Activated CD4-positive, alpha-beta T cell treated with anti-CD3 and anti-CD28 coated beads for 24 hours (primary cell): ENCODE data around the gene CNGB1.
A peak's percentile ranks its signal among the peaks of the same experiment; 100 is the strongest.
"Not testable (repeated sequence)": the region's sequence is repeated elsewhere in the genome, so short reads cannot be mapped to it uniquely, and the experiment has no call there.

Experiments
- DNase-seq, 2 donors: peaks; one replicate each; pipeline ENCODE4 v3.0.0-alpha.2; 2020; ENCODE audit warnings: low read depth in 2 of 2

Gene CNGB1

DNA sequence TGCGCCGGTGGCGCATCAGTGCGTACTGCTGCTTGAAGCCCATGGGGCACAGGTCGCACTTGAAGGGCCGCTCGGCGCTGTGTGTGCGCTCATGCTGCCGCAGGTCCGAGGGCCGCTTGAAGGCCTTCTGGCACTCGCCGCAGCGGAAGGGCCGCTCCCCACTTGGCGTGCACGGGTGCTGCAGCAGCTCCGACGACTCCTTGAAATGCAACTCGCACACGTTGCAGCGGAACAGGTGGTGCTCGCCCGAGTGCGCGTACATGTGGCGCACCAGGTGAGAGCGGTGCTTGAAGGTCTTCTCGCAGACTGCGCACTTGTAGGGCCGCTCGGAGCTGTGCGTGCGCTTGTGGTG, 26.2 kb upstream of the CNGB1 start:
- no peak for DNase-seq

- DNase-seq, result no peak
These were observed 25.7 kb upstream of the CNGB1 start for GRCh38 chr16:57996406-57997175.

- DNase-seq, result no peak
These were observed 24.9 kb upstream of the CNGB1 start for GRCh38 chr16:57995721-57996405.

- DNase-seq, result peak in 1 of 2 donors; percentile 34
These were observed 23.9 kb upstream of the CNGB1 start for GRCh38 chr16:57994778-57995177.

DNA sequence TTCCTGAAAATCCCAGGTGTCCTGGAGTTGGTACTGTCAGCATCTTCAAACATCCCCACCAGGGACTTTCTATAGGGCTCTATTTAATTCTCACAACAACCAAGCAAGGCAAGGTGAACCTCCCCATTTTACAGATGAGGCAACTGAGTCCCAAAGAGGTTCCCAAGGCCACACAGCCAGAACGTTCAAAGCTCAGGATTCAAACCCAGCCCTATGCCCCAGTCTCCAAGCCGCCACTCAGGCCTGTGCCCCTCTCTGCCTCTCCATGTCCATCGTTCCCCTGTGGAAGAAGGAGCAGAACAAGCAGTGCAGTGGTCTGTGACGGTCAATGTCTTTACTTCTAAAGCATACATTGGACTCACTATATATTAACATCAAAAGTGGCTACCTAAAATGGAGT, 23.4 kb upstream of the CNGB1 start:
- DNase-seq, result no peak

- no peak for DNase-seq
These were observed 23.0 kb upstream of the CNGB1 start for GRCh38 chr16:57993897-57994296.

- no peak for DNase-seq
These were observed 22.5 kb upstream of the CNGB1 start for GRCh38 chr16:57993438-57993837.

DNA sequence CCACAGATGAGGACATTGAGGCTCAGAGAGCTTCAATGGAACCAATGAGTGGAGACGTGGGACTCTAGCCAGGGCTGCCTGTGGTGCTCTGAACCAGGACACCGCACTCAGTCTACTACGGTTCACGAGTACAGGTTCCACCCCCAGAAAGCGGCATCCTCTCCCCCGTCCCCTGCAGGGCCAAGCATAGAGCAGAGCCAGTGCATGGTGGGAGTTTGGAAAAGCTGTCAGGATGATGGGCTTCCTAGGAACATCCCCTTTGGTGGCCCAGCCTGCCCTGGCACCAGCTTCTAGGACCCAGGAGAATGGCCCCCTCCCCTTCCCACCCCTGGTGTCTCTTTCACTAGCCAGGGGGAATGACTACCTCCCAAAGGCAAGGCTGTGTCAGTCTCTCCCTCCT, 21.2 kb upstream of the CNGB1 start:
- no peak for DNase-seq

DNA sequence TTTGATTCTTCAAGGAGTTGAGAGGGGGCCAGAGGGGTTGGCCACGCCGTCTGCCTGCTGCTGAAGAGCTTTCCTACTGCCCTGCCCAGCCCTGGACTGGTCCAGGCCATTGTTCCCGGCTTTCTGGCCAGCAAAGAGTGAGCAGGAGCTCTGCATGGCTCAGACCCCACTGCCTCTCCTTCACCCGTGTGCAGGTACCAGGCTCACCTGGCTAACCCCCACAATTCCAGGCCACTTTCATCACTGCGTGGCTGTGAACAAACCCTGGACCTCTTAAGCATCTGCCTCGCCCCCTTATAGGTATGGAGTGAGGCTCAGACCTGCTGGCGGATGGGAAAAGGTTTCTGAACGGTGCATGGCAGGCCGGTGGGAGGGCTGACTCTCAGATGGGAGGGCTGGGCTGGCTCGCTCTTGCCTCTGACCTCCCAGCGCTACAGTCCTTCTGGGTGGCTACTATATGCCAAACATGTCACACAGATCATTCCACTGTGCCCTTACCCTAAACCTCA, 20.7 kb upstream of the CNGB1 start:
- DNase-seq, result no peak

DNA sequence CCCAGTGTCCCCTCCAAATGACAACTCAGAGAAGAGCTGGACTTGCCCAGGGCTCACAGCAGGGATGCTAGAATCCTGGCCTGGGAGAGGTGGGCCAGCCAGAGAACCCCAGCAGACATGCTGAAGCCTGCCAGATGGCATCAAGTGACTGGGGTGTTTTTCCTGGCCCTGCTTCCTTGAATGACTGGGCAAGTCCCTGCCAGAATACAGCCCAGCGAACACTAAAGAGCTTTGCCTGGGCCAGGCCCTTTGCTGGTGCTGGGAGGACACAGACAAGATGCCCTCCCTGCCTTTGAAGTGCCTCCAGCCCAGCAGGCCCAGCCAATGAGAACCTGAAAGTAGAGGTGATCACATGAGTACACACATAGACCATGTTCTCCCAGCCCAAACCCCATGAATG, 18.0 kb upstream of the CNGB1 start:
- DNase-seq, result no peak

DNA sequence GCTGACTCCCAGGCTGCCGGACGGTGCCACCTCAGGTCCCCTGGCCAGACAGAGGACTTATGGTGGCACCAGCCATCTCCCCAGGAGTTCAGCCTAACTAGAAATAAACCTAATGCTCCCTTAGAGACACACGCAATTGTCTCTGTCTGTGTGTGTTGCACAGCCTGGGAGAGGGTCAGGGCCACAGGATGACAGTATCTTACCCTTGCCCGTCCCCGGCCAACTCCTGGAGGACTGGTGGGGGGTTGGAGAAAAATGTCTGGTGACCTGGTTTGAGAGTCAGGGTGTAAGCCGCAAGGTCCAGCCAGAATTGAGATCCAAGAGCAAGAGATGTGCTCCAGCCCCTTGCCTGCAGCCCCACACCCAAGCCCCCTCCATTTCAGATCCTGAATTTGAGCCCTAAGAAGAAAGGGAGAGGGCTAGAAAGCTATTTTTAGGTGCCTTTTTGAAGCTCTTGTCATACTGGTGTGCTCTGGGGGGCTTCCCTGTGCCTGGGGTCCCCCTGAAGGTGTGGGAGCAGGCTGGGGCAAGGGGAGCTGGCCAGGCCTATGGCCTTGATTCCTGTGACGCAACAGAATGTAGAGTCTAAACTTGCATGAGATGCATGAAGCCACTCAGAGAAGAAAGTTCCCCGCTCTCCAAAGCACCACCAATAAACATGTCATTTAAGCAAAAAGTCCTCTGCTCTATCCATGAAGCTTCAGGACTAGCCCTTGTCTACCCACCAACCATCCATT, 16.7 kb upstream of the CNGB1 start:
- DNase-seq, result no peak

- DNase-seq, result no peak
These were observed 15.3 kb upstream of the CNGB1 start for GRCh38 chr16:57986196-57986595.

DNA sequence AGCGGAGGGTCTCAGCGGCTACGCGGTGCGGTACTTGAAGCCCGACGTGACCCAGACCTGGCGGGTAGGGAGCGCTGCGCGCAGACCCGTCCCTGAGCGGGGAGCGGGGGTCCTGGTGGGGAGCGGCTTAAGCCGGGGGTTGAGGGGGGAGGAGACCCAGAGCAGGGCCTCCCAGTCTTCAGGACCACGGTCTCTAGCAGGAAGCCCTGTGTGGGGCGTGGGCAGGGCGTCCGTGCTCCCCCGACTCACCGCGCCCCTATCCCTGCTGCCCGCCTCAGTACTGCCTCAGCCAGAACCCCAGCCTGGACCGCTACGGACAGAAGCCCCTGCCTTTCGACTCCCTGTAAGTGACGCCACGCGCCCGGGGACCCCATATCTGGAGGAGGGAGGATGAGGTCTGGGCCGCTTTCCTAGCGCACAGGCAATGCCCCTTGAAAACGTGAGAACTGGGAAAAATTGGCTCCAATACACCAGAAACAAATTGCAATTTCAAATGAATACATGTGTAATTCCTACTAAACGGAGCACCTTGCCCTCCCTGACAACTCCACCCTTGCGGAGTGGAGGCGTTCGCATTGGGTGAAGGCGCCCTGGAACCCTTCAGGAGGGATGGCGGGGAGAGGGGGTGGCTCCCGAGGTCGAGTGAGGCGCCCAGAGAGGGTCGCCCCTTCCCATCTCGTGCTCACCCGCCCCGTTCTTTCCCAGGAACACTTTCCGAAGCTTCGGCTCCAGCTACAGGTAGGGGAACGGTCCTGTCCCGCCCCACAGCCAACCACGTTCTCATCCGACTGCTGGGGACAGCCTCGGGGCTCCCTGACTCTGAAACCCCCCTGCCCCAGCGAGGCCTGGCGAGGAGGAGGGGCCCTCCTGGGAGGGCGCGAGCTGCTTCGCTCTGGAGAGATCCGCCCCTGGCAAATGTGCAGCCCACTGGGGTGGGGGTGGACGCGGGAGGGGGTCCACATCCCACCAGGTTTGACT, 14.6 kb upstream of the CNGB1 start:
- DNase-seq, result no peak

DNA sequence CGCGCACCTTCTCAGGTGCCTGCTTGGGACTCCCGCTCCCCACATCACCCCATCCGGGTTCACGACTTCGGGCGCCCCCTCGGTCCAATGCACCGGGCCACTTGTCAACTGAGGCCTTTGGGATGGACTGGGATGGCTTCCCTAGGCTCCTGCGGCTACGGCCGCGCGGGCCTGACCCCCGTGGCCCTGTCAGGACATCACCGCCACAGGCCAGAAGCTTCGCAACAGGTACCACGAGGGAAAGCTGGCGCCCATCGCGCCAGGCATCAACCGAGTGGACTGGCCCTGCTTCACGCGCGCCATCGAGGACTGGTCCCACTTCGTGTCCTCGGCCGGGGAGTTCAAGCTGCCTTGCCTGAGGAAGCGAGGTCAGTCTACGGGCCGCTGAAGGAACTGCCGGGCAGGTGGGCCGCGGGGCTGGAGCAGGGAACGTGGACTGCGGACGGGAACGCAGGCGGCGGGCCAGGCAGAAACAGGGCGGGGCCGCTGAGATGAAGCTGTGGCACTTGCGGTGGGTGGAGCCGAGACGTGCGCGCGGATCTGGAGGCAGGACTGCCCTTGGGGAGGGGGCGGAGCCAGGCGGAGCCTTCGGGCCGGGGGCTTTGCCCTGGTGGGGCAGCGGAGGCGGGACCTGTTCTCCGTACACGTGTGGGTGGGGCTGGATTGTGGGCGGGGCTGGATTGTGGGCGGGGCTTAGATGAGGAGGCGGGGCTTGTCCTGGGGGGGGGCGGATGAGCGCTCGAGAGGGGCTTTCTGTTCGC, 13.7 kb upstream of the CNGB1 start:
- DNase-seq, result peak; percentile 85 to 87

DNA sequence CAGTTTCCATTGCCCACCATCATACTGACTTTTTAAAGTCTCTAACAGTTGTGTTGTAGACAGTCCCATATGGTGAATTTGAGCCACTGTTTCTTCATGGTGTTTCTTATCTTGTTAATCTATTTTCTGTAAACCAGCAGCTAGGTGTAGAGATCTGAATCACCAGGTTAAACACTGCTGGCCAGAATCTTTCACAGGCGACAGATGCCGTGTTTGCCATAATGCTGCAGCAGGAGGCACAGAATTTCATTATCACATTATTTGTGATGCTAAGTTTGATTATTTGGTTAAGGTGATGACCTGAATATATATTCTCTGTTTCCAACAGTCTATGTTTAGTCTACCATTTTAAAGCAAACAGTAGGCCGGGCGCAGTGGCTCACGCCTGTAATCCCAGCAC, 11.5 kb upstream of the CNGB1 start:
- DNase-seq, result no peak

GRCh38 chr16:57981636-57982035, 10.7 kb upstream of the CNGB1 start:
- no peak for DNase-seq

- no peak for DNase-seq
These were observed 8.2 kb upstream of the CNGB1 start for GRCh38 chr16:57979006-57979585.

DNA sequence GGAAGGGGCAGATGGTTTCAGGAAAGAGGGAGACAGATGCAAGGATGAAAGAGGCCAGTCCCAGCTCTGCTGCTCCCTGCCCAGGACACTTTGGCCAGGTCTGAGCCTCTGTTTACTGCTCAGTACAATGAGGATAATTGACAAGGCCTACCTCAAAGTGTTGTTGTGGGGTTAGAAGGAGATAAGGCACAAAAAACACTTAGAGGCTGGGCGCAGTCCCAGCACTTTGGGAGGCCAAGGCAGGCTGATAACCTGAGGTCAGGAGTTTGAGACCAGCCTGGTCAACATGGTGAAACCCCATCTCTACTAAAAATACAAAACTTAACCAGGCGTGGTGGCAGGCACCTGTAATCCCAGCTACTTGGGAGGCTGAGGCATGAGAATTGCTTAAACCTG, 7.1 kb upstream of the CNGB1 start:
- DNase-seq, result not testable (repeated sequence)

- no peak for DNase-seq
These were observed 6.6 kb upstream of the CNGB1 start for GRCh38 chr16:57977418-57978069.

GRCh38 chr16:57976331-57976796, 5.4 kb upstream of the CNGB1 start:
- DNase-seq, result no peak
